Thymus (tissue), 2 donors: ENCODE results near the gene QDPR. TPM values are rescaled to one million over a fixed set of nuclear protein-coding genes. Genes with fewer than 3 reads are reported as not detected.

Experiments
- polyA plus RNA-seq: library from polyadenylated mRNA; stranded (reverse); fragments of 200-250 nt; gene quantifications from one replicate; pipeline ENCODE4 v1.2.3, GENCODE V29; 2013
- total RNA-seq: library from RNA; stranded (reverse); fragments of 120-200 nt; gene quantifications from one replicate; pipeline ENCODE4 v1.2.4, GENCODE V29; 2013
- donor health status: healthy.

The QDPR gene
- total and polyA plus RNA-seq, 2 donors: 4.5 to 19.5 TPM

Other genes starting within 250 kb of the QDPR start
- not detected for gene CLRN2, start 3.1 kb upstream of the QDPR start, total RNA-seq
- gene CLRN2, start 3.1 kb upstream of the QDPR start, polyA plus RNA-seq: not detected
- gene LAP3, start 65.1 kb upstream of the QDPR start, total RNA-seq: 130 TPM
- gene LAP3, start 65.1 kb upstream of the QDPR start, polyA plus RNA-seq: 105 TPM
- 46.1 TPM for gene MED28, start 102.6 kb upstream of the QDPR start, total RNA-seq
- gene MED28, start 102.6 kb upstream of the QDPR start, polyA plus RNA-seq: 17.4 TPM